22Rv1 (cell line): Measurements from ENCODE around the gene UBE2S.

Experiments
- CTCF ChIP-seq: fragments of 450-650 bp; IDR thresholded peaks from 2 replicates; pipeline ENCODE4 v1.5.1; 2017; ENCODE audit warnings: mild to moderate bottlenecking
- ZFX ChIP-seq: fragments of 450-650 bp; IDR thresholded peaks from 2 replicates; pipeline ENCODE4 v1.6.1; 2017; ENCODE audit warnings: antibody characterized with exemption, borderline replicate concordance

- TF ChIP-seq CTCF: peak; percentile 79
- no peak for TF ChIP-seq ZFX
These were observed 10.6 kb upstream of the UBE2S start for GRCh38 chr19:55418185-55418584.
